Measurements from ENCODE around the gene PLEKHG3. TPM values are rescaled to one million over a fixed set of nuclear protein-coding genes. Genes with fewer than 3 reads are reported as not detected.

PLEKHG3 gene
- total and polyA plus RNA-seq, 2 of the 13 experiments (the other 11 are each of a cell fraction or from before 2014, with no cell fraction given): 7.1 to 9.8 TPM

DNA sequence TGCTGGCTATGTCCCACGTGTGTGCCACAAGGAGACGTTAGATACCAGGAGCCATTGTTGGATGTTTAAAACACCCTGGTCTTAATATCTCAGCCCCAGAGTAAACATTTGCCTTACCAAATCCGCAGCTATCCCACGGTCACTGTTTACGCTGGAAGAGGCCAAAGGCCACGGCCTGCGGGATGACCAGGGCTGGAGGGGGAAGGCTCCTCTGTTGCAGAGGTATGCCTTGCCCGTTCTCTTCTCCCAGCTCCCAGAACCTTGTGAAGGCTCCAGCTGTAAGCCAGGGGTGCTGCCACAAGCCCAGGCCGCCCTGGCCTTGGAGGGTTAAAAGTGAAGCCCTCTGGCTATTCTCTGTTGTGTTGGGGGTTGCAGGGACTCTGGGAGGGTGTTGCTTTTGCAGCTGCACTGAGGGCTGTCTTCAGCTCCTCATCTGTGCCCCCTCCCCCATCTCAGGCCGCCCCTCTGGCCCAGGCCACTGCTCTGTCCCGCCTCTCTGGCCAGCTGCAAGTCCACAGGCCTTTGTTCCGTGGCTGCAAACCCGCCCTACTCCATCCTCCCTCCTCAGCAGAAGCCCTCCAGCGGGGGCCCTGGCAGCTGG is 2.5 kb downstream of the PLEKHG3 start (continued):
- TF ChIP-seq NFAT5 (CRISPR knock-in tag; IDR thresholded peaks at IDR 0.05): no peak
- TF ChIP-seq SETDB1 (CRISPR knock-in tag; IDR thresholded peaks at IDR 0.05; ENCODE audit: borderline replicate concordance): no peak
- TF ChIP-seq ZNF205 (CRISPR knock-in tag; IDR thresholded peaks at IDR 0.05): peak; percentile 23; the same call in 1 of the 2 replicates
- TF ChIP-seq, protein P1, sequence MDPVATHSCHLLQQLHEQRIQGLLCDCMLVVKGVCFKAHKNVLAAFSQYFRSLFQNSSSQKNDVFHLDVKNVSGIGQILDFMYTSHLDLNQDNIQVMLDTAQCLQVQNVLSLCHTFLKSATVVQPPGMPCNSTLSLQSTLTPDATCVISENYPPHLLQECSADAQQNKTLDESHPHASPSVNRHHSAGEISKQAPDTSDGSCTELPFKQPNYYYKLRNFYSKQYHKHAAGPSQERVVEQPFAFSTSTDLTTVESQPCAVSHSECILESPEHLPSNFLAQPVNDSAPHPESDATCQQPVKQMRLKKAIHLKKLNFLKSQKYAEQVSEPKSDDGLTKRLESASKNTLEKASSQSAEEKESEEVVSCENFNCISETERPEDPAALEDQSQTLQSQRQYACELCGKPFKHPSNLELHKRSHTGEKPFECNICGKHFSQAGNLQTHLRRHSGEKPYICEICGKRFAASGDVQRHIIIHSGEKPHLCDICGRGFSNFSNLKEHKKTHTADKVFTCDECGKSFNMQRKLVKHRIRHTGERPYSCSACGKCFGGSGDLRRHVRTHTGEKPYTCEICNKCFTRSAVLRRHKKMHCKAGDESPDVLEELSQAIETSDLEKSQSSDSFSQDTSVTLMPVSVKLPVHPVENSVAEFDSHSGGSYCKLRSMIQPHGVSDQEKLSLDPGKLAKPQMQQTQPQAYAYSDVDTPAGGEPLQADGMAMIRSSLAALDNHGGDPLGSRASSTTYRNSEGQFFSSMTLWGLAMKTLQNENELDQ (CRISPR knock-in tag; IDR thresholded peaks at IDR 0.05; ENCODE audit: borderline replicate concordance): no peak
- TF ChIP-seq ZNF629 (CRISPR knock-in tag; conservative IDR thresholded peaks at IDR 0.05): no peak
- peak; percentile 68; the same call in 1 of the 2 replicates for TF ChIP-seq ZNF788 (CRISPR knock-in tag; IDR thresholded peaks at IDR 0.05; ENCODE audit: borderline replicate concordance)
- TF ChIP-seq THAP11 (CRISPR knock-in tag; IDR thresholded peaks at IDR 0.05): no peak; the same call in 1 of the 2 replicates
- no peak for TF ChIP-seq ZNF253 (CRISPR knock-in tag; IDR thresholded peaks at IDR 0.05; ENCODE audit: borderline replicate concordance)
- TF ChIP-seq YEATS4 (CRISPR knock-in tag; IDR thresholded peaks at IDR 0.05; ENCODE audit: borderline replicate concordance): peak; percentile 47; the same call in 1 of the 2 replicates
- peak; percentile 48; the same call in 1 of the 2 replicates for TF ChIP-seq ERF (CRISPR knock-in tag; IDR thresholded peaks at IDR 0.05)
- TF ChIP-seq CEBPG (CRISPR knock-in tag; IDR thresholded peaks at IDR 0.05): peak; percentile 23; the same call in 1 of the 2 replicates
- no peak for TF ChIP-seq ZNF274 (CRISPR knock-in tag; IDR thresholded peaks at IDR 0.05)
- TF ChIP-seq ZNF841 (CRISPR knock-in tag; IDR thresholded peaks at IDR 0.05; ENCODE audit: borderline replicate concordance): no peak
- no peak for TF ChIP-seq SIN3A (IDR thresholded peaks at IDR 0.05; ENCODE audit: borderline replicate concordance, low read depth, low read length)
- no peak for TF ChIP-seq ZNF354B (CRISPR knock-in tag; IDR thresholded peaks at IDR 0.05)
- 0 out of 2 replicates have a peak, but pooled peaks have one; percentile 43 for TF ChIP-seq DPF2 (CRISPR knock-in tag; IDR thresholded peaks at IDR 0.05; ENCODE audit: borderline replicate concordance, low read depth)
- peak; percentile 62; the same call in 1 of the 2 replicates for TF ChIP-seq FOXK1 (CRISPR knock-in tag; IDR thresholded peaks at IDR 0.05; ENCODE audit: borderline replicate concordance, low read depth)
- TF ChIP-seq, protein P2, sequence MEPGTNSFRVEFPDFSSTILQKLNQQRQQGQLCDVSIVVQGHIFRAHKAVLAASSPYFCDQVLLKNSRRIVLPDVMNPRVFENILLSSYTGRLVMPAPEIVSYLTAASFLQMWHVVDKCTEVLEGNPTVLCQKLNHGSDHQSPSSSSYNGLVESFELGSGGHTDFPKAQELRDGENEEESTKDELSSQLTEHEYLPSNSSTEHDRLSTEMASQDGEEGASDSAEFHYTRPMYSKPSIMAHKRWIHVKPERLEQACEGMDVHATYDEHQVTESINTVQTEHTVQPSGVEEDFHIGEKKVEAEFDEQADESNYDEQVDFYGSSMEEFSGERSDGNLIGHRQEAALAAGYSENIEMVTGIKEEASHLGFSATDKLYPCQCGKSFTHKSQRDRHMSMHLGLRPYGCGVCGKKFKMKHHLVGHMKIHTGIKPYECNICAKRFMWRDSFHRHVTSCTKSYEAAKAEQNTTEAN (CRISPR knock-in tag; conservative IDR thresholded peaks at IDR 0.05): 0 out of 2 replicates have a peak, but pooled peaks have one; percentile 35
- no peak; the same call in 1 of the 2 replicates for TF ChIP-seq NFKB2 (CRISPR knock-in tag; IDR thresholded peaks at IDR 0.05; ENCODE audit: borderline replicate concordance)
- no peak for TF ChIP-seq BRD4 (CRISPR knock-in tag; IDR thresholded peaks at IDR 0.05)
- peak; percentile 90 for TF ChIP-seq FOXO1 (CRISPR knock-in tag; IDR thresholded peaks at IDR 0.05)
- TF ChIP-seq ONECUT2 (CRISPR knock-in tag; IDR thresholded peaks at IDR 0.05): no peak
- TF ChIP-seq FOXA3 (CRISPR knock-in tag; IDR thresholded peaks at IDR 0.05): peak; percentile 80
